WTC11 (cell line): ENCODE results near the gene ZCCHC8.

ENCODE experiments used
- CDX4 ChIP-seq: fragments of 250-450 bp; sonication (Bioruptor Pico); IDR thresholded peaks from 2 replicates; pipeline ENCODE4 v1.9.0; 2021; ENCODE audit warnings: moderate library complexity, mild to moderate bottlenecking, inconsistent platforms, borderline replicate concordance
- CREB1 ChIP-seq: sonication (generic); formaldehyde crosslinking; IDR thresholded peaks from 2 replicates; pipeline ENCODE4 v1.8.0; 2023; ENCODE audit warnings: mild to moderate bottlenecking, missing genetic modification reagents
- CTCF ChIP-seq: fragments of 200-600 bp; IDR thresholded peaks from 2 replicates; pipeline ENCODE4 v1.8.0; 2022; ENCODE audit warnings: antibody characterized with exemption
- E2F5 ChIP-seq: sonication (generic); formaldehyde crosslinking; IDR thresholded peaks from 2 replicates; pipeline ENCODE4 v1.8.1; 2022; ENCODE audit warnings: mild to moderate bottlenecking, moderate library complexity, missing genetic modification reagents
- ERG ChIP-seq: fragments of 250-450 bp; sonication (Bioruptor Pico); IDR thresholded peaks from 2 replicates; pipeline ENCODE4 v1.8.0; 2021; ENCODE audit warnings: mild to moderate bottlenecking
- ESRRA ChIP-seq: sonication (generic); formaldehyde crosslinking; IDR thresholded peaks from 2 replicates; pipeline ENCODE4 v1.8.1; 2022; ENCODE audit warnings: mild to moderate bottlenecking, missing genetic modification reagents, borderline replicate concordance
- HMGXB4 ChIP-seq: sonication (generic); formaldehyde crosslinking; IDR thresholded peaks from 2 replicates; pipeline ENCODE4 v1.8.1; 2023; ENCODE audit warnings: mild to moderate bottlenecking, moderate library complexity, missing genetic modification reagents
- JUN ChIP-seq: sonication (generic); formaldehyde crosslinking; IDR thresholded peaks from 2 replicates; pipeline ENCODE4 v1.8.0; 2023; ENCODE audit warnings: mild to moderate bottlenecking, missing genetic modification reagents
- MAX ChIP-seq: sonication (generic); formaldehyde crosslinking; IDR thresholded peaks from 2 replicates; pipeline ENCODE4 v1.8.0; 2022; ENCODE audit warnings: mild to moderate bottlenecking, missing genetic modification reagents
- NFE2L1 ChIP-seq: sonication (generic); formaldehyde crosslinking; IDR thresholded peaks from 2 replicates; pipeline ENCODE4 v1.8.1; 2023; ENCODE audit warnings: missing genetic modification reagents
- PRDM15 ChIP-seq: sonication (generic); formaldehyde crosslinking; IDR thresholded peaks from 2 replicates; pipeline ENCODE4 v1.8.0; 2022; ENCODE audit warnings: missing genetic modification reagents
- RELA ChIP-seq: sonication (generic); formaldehyde crosslinking; IDR thresholded peaks from 2 replicates; pipeline ENCODE4 v1.8.1; 2022; ENCODE audit warnings: missing genetic modification reagents, mild to moderate bottlenecking, borderline replicate concordance
- TEAD1 ChIP-seq: sonication (generic); formaldehyde crosslinking; IDR thresholded peaks from 2 replicates; pipeline ENCODE4 v1.8.0; 2022; ENCODE audit warnings: mild to moderate bottlenecking, missing genetic modification reagents
- ZNF232 ChIP-seq: sonication (generic); formaldehyde crosslinking; IDR thresholded peaks from 2 replicates; pipeline ENCODE4 v1.8.0; 2022; ENCODE audit warnings: mild to moderate bottlenecking, missing genetic modification reagents

GRCh38 chr12:122505419-122506051 lies 4.8 kb upstream of the ZCCHC8 start:
- TF ChIP-seq CTCF (no peak), ERG (CRISPR knock-in tag) (no peak), RELA (CRISPR knock-in tag) (no peak), PRDM15 (CRISPR knock-in tag) (no peak), ZNF232 (CRISPR knock-in tag) (no peak), MAX (CRISPR knock-in tag) (no peak), CREB1 (CRISPR knock-in tag) (no peak), CDX4 (CRISPR knock-in tag) (no peak), JUN (CRISPR knock-in tag) (no peak), ESRRA (CRISPR knock-in tag) (no peak), E2F5 (CRISPR knock-in tag) (no peak), HMGXB4 (CRISPR knock-in tag) (no peak), TEAD1 (CRISPR knock-in tag) (no peak), NFE2L1 (no peak)
